Cerebellar nuclear complex (tissue), 1 donor: ENCODE data around the gene FAM3B.
"Not testable (repeated sequence)": the region's sequence is repeated elsewhere in the genome, so short reads cannot be mapped to it uniquely, and the experiment has no call there.

Experiments
- DNase-seq, 2 experiments: peaks; one replicate each; lab custom pipeline; 2025; lab: John Stamatoyannopoulos, UW

The FAM3B gene

GRCh38 chr21:41350436-41351155 lies 34.0 kb downstream of the FAM3B start:
- DNase-seq = no peak

DNA sequence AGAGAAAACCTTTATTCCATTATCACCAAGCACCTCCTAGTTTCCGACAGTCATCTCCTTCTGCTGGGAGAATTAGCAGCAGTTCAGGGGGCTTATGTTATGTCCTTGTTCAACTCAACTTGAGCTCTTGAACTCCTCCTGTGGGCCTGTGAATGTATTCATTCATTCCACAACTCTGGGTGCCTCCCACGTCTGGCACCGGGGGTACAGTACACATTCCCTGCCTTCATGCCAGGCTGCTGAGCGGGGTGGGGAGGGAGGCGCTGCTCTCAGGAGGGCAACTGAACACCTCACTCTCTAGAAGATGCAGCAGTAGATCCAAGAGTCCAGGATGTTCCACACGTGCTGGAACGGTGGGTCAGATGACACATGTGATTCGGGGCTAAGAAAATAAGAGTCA lies 40.9 kb downstream of the FAM3B start:
- no peak for DNase-seq

DNA sequence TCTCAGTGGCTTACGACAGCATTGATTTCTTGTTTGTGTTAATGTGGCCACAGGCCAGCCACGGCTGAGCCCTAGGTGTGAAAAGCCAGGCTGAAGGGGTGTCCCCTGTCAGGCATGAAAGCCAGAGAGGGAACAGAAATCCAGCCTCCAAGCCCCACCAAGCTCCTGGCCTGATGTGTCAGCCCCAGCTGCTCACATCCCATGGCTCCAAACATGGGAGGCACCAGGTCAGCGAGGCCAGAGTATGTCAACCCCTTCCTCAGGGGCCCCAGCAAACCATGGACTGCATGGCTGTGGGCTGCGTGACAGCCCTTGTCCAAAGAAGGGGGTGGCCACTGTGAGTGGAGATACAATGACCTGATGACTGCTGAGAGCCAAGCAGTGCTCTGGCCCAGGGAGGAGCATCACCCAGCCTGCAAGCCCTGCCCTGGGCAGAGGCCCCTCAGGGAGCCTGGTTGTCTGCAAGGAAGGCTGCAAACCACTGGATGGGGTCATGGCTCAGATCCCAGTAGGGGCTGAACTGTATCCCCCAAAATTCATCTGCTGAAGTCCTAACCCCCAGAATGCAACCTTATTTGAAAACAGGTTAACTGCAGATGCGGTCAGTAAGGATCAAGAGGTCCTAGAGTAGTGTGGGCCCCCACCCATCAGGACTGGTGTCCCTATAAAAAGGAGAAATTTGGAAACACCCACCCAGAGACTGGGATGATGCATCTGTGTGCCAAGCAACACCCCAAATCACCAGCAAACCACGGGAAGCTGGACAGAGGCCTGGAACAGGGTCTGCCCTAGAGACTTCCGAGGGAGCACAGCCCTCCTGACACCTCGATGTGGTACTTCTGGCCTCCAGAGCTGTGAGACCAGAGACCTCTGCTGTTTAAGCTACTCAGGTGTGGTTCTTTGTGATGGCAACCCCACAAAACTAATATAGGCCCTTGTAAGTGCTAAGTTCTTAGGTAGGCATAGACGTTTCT lies 41.9 kb downstream of the FAM3B start:
- DNase-seq = no peak

GRCh38 chr21:41359286-41359685 lies 42.7 kb downstream of the FAM3B start:
- no peak for DNase-seq

DNA sequence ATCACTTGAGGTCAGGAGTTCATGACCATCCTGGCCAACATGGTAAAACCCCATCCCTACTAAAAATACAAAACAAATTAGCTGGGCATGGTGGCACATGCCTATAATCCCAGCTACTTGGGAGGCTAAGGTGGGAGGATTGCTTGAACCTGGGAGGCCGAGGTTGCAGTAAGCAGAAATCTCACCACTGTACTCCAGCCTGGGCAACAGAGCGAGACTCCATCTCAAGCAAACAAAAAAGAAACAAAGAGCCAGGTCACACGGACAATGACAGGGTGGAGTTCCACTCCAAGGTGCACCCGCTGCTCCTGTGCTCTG lies 43.1 kb downstream of the FAM3B start:
- not testable (repeated sequence) for DNase-seq

GRCh38 chr21:41360072-41360821 lies 43.6 kb downstream of the FAM3B start:
- DNase-seq = no peak

DNA sequence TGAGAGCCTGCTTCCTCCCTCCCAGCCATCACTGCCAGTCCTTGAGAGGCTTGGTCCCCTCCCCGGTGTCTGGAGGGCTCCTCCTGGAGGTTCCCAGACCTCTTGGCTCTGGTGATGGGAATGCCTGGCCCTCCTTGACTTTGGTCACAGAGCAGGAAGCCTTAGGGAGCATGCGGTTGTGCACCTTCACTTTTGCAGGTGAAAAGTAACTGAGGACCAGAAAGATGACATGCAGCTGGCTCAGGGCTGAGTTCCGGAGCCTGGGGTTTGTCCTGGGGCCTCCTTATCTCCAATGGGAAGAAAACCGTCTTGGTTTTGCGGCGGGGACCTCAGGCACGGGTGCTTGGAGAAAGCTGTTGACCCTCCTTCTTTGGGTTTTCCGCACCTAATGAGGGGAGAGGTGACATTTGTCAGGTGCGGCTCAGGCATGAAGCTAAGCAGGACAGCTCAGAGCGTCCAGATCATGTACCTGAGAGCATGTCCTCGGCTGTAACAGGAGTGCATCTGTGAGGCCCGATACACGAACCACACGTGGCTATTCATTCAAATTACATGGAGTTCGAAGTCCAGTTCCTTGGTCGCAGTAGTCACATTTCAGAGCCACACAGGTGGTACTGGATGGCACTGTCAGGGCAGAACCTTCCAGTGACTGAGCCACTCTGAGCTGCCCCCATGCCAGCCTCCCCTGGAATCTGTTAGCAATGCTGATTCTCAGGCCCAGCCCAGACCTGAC lies 44.6 kb downstream of the FAM3B start:
- no peak for DNase-seq

GRCh38 chr21:41361786-41362604 lies 45.4 kb downstream of the FAM3B start, which contains the start of gene MX2:
Gene MX2, plus strand, starts transcription at chr21:41362027. Its CDS starts 14,880 bp downstream, at chr21:41376907.
- no peak for DNase-seq

DNA sequence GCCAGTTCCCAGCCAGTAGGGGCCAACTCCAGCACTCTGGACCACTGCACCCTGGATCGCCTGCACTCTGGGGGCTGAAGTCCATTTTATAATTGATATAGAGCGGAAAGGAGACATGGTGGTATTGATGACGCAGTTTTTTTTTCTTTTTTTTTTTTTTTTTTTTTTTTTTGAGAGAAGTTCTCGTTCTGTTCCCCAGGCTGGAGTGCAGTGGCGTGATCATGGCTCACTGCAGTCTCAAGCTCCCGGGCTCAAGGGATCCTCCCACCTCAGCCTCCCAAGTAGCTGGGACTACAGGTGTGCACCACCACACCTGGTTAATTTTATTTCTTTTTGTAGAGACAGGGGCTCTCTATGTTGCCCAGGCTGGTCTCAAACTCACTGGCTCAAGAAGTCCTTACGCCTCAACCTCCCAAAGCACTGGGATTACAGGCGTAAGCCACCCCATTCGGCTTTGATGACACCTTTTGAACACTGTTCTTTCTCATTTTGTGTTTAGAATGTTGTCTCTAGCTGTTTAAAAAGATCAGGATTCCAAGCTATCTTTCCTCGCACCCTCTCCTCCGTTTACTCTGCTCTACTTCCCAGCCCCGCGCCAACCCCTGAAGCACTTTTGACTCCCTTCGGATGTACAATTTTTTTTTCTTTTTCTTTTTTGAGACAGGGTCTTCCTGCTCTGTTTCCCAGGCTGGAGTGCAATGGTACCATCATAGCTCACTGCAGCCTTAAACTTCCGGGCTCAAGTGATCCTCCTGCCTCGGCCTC lies 46.2 kb downstream of the FAM3B start:
- no peak for DNase-seq

DNA sequence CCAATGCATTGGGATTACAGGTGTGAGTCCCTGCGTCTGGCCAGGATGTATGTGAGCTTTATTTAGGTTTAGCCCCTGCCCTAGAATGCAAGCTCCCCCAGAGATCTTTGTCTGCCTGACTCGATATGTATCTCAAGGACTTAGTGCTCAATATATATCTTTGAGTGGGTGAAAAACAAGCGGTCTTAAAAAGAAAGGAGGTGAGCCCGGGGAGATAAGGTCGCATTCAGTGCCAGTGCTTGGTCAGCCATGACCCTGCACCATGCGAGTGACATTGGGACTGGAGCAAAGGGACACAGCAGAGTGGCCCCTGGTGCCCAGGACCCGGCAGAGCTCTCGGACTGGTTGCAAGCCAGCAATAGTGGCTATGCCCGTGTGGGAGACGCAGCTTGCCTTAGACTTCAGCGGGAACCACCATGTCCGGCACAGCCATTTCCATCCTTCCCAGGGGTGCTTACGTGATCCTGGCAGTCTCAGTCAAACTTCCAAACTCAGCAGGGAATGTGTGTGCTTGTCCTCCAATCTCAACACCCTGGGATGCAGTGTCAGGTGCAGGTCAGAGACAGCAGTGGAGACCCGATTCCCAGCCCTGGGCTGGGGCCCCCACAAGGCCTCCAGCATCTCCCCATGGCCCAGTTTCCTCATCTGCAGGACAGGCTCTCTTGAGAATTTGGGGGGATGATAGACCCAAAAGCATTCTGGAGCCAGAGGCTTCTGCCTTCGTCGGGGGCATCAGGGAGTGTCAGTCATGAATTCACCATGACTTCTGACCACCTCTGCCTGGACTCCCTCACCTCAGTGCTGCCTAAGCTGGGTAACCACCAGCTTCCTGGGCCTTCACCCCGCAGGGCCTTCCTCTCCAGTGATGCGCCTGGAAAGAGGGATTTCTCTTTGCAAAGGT lies 47.0 kb downstream of the FAM3B start:
- no peak for DNase-seq

DNA sequence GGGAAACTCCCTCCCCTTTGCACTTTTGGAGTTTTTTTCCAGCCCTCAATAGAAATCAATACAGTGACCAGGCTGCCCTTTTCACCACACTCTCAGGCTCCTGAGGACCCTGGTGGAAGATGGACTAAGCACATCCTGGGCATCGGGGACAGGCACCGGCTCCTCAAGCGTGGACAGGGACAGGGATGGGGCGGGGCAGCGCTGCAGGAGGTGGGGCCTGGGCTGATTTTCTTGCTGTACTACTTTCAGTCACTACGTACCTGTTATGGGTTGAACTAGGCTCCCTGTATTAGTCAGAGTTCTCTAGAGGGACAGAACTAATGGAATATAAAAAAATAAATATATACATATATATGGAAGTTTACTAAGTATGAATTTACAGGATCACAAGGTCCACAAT lies 47.7 kb downstream of the FAM3B start:
- no peak for DNase-seq

DNA sequence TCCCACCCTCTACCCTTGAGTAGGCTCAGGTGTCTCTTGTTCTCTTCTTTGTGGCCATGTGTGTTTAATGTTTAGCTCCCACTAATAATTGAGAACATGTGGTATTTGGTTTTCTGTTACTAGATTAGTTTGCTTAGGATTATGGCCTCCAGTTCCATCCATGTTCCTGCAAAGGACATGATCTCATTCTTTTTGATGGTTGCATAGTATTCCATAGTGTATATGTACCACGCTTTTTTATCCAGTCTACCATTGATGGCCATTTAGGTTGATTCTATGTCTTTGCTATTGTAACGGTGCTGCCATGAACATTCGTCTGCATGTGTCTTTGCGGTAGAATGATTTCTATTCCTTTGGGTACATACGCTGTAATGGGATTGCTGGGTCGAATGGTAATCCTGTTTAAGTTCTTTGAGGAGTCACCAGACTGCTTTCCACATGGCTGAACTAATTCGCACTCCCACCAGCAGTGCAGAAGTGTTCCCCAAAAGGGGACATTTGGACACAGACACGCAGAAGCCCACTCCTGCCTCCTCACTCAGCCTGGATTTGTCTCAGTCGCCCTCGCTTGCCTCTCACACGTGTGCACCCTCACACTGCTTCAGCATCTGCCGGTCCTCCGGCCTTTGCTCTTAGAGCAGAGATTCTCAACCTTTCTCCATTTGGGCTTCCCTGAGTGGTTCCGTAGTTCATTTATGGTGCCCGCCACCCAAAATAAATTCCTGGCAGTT lies 48.9 kb downstream of the FAM3B start:
- no peak for DNase-seq

DNA sequence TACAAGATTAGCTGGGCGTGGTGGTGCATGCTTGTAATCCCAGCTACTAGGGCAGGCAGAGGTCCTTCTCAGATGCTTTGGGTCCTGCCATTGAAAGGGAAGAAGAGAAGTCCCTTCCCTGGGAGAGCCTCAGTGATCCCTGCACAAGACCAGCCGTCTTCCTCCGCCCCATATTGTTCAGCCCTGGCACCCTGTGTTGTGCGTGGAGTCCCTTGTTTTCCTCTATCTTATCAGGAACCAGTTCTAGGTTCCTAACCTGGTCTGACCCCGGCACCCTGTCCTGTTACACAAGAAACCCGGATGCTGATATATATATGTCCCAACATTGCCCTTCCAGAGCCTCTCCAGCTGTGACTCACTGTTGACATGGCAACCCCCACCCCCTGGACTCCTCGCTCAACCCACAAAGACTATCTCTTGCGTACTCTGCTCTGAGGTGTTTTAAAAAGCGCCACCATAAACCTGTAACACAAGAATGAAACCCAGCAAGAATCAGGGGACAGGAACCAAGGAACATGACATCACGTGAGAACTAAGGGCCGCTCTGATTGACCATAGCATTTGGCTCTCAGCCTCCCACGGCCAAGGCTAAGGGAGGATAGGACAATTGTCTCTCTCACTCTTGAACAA lies 50.0 kb downstream of the FAM3B start:
- DNase-seq = no peak

- no peak for DNase-seq
Measured at GRCh38 chr21:41367301-41367944, 50.8 kb downstream of the FAM3B start.

DNA sequence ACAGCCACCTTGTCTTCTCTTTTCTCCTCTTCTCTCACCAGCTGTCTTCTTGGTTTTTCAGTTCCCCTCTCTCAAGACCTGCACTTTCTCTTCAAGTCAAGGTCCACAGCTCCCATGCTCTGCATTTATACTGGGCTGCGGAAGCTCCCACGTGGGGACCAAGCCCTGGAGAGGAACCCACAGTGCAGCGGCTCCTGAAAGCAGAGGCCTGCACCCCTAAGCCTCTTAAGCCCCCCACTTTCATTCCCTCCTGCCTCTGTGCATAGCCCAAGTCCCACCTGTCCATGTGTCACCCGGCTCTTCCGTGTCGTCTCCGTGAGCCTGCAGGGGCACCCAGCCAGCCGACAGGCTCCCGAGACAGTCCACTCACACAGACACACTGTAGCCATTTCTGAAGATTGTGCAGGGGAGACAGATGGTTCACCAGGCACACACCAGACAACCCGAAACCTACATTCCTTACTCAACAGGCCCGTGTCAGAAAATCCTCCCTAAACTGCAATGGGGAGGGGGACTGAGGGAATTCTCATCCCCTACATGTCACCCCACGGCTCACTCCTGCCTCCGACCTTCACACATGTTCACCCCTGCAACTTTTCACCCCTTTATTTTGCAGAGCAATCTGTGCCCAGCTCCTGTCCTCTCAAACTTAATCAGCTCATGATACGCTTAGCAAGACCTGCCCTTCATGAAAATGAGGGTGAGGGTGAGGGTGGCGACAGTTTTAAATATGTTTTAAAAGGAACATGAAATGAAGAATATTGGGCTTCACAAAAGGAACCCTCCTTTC lies 51.5 kb downstream of the FAM3B start:
- DNase-seq = no peak

- no peak for DNase-seq
Measured at GRCh38 chr21:41368735-41369104, 52.1 kb downstream of the FAM3B start.
